Endothelial cell (in vitro differentiated cells): ENCODE data around the gene SLC37A1. TPM values are rescaled to one million over a fixed set of nuclear protein-coding genes. Genes with fewer than 3 reads are reported as not detected.

Source experiments
- DNase-seq: peaks from one replicate; pipeline ENCODE4 v3.0.0; 2021; ENCODE audit warnings: low spot score
- H3K27ac Mint-ChIP-seq: one replicate; pipeline ENCODE4 v1.8.0; 2021; ENCODE audit warnings: mixed read lengths, inconsistent platforms; ENCODE audit not compliant: unreplicated experiment
- H3K27me3 Mint-ChIP-seq: one replicate; pipeline ENCODE4 v1.8.0; 2021; ENCODE audit warnings: mild to moderate bottlenecking, moderate library complexity, mixed read lengths, inconsistent platforms; ENCODE audit not compliant: unreplicated experiment
- H3K36me3 Mint-ChIP-seq: one replicate; pipeline ENCODE4 v1.8.0; 2021; ENCODE audit warnings: mild to moderate bottlenecking, low read depth, mixed read lengths, inconsistent platforms; ENCODE audit not compliant: unreplicated experiment
- H3K4me1 Mint-ChIP-seq: one replicate; pipeline ENCODE4 v1.8.0; 2021; ENCODE audit warnings: mild to moderate bottlenecking, mixed read lengths, inconsistent platforms; ENCODE audit not compliant: unreplicated experiment
- H3K4me3 Mint-ChIP-seq: one replicate; pipeline ENCODE4 v1.8.0; 2021; ENCODE audit warnings: mild to moderate bottlenecking, mixed read lengths, inconsistent platforms; ENCODE audit not compliant: unreplicated experiment
- H3K9me3 Mint-ChIP-seq: one replicate; pipeline ENCODE4 v1.8.0; 2021; ENCODE audit warnings: mixed read lengths, inconsistent platforms; ENCODE audit not compliant: unreplicated experiment
- total RNA-seq: library from RNA; stranded (reverse); fragmentation: NEBNext Ultra II Directional; extraction: Animal tissue kit (Norgen Biotek cat#: 25700); gene quantifications from one replicate; pipeline ENCODE4 v1.2.1, GENCODE V29; 2021; ENCODE audit not compliant: unreplicated experiment
- TF ChIP-seq, protein P1 (sequence below): fragments of 200-600 bp; sonication (generic); IDR thresholded peaks from one replicate; pipeline ENCODE4 v1.5.0; 2021; ENCODE audit warnings: antibody characterized with exemption; ENCODE audit not compliant: unreplicated experiment

The SLC37A1 gene
- total RNA-seq, 1 donor from 2014 or later = 12.3 TPM

- TF ChIP-seq, protein P1, sequence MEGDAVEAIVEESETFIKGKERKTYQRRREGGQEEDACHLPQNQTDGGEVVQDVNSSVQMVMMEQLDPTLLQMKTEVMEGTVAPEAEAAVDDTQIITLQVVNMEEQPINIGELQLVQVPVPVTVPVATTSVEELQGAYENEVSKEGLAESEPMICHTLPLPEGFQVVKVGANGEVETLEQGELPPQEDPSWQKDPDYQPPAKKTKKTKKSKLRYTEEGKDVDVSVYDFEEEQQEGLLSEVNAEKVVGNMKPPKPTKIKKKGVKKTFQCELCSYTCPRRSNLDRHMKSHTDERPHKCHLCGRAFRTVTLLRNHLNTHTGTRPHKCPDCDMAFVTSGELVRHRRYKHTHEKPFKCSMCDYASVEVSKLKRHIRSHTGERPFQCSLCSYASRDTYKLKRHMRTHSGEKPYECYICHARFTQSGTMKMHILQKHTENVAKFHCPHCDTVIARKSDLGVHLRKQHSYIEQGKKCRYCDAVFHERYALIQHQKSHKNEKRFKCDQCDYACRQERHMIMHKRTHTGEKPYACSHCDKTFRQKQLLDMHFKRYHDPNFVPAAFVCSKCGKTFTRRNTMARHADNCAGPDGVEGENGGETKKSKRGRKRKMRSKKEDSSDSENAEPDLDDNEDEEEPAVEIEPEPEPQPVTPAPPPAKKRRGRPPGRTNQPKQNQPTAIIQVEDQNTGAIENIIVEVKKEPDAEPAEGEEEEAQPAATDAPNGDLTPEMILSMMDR = no peak
- Mint-ChIP-seq H3K9me3 (no peaks in the 10 kb centered on the region), H3K36me3 (peaks cover 4% of the 10 kb centered on the region), H3K27ac (no peak overlapping the region), H3K4me1 (peaks cover 8% of the 10 kb centered on the region), H3K4me3 (no peak overlapping the region), H3K27me3 (peaks cover 6% of the 10 kb centered on the region)
- DNase-seq = no peak
Measured at GRCh38 chr21:42533963-42534355, 20.3 kb downstream of the SLC37A1 start.

DNA sequence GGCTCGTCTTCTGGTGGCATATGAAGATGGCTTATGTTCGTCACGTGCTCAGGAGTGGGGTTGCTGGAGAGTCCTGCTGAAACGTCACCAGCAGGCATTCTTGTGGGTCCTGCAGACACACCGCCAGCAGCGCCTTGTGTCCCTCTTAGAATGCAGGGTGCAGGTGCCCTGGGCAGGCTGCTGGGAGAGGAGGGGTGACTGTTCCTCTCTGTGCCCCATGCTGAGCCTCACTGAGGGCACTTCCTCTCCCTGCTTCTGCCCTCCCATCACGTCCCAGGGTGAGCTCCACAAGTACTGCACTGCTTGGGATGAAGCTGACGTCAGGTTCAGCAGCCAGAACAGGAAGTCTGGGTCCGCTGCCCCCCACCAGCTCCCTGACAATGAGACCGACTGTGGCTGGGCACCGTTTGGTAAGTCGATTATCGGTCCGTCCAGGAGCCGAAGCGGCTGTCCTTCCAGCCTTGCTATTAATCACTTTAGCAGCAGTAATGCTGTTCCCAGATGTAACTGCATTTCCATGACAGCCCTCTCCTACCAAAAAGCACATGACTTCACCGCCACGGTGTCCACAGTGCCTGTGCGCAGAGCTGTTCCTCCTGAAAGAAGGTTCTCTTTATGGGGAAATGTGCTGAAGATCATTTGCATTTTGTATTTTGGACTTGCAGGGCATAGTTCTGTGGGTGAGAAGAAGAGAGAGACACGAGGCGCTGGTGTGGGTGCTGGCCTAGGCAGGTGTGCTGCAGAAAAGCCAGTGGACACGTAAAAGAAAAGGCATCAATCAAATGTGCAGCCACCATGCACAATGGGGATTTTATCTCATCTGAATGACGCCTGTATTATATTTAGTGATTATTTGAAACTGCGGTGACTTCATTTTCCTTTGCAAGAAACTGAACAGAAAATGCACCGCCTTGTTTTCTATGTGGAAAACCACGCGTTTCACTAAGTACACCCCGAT lies 21.0 kb downstream of the SLC37A1 start:
- no peak overlapping the region for H3K27ac Mint-ChIP-seq
- H3K36me3 Mint-ChIP-seq = peaks cover 4% of the 10 kb centered on the region
- no peak for DNase-seq
- TF ChIP-seq, protein P1 = no peak
- H3K4me3 Mint-ChIP-seq = peak overlapping the region; percentile 65
- peaks cover 8% of the 10 kb centered on the region for H3K4me1 Mint-ChIP-seq
- H3K27me3 Mint-ChIP-seq = peaks cover 6% of the 10 kb centered on the region
- no peaks in the 10 kb centered on the region for H3K9me3 Mint-ChIP-seq

DNA sequence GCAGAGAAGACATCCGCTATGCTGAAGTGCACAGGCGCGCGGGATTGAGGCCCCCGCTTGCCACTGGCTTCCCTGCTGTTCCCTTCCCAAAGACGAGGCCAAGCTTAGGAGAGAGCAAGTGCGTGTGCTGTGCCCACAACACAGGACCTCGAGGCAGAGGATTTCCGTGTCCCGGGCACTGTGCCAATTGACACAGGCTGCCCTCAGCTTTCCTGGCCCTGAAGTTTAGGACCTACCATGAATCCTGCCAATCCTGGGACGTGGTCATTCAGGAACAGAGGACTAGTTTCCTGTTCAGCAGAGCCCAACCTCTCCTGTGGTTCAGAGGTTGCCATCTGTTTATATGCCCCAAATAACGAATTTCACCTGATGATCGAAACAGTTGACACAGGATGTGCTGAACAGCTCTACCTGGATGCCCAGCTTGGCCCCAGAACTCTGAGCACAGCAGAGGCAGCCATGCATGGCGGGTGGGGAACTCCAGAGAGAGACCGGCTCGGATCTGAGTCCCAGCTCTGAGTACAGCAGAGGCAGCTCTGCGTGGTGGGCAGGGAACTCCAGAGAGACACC lies 22.0 kb downstream of the SLC37A1 start:
- H3K9me3 Mint-ChIP-seq = no peaks in the 10 kb centered on the region
- H3K27ac Mint-ChIP-seq = no peak overlapping the region
- peaks cover 6% of the 10 kb centered on the region for H3K27me3 Mint-ChIP-seq
- H3K4me3 Mint-ChIP-seq = no peak overlapping the region
- TF ChIP-seq, protein P1 = no peak
- DNase-seq = no peak
- H3K4me1 Mint-ChIP-seq = peaks cover 4% of the 10 kb centered on the region
- H3K36me3 Mint-ChIP-seq = peaks cover under 1% of the 10 kb centered on the region

- Mint-ChIP-seq H3K27me3 (peaks cover 6% of the 10 kb centered on the region), H3K36me3 (no peaks in the 10 kb centered on the region), H3K4me1 (no peaks in the 10 kb centered on the region), H3K27ac (no peak overlapping the region), H3K4me3 (no peak overlapping the region), H3K9me3 (no peaks in the 10 kb centered on the region)
- no peak for DNase-seq
- TF ChIP-seq, protein P1 = no peak
Measured at GRCh38 chr21:42536601-42537000, 22.9 kb downstream of the SLC37A1 start.
